Cardiac fibroblast (primary cell): Measurements from ENCODE around the gene SPNS2.
A peak's percentile ranks its signal among the peaks of the same experiment; 100 is the strongest.

Experiments
- DNase-seq, 2 donors: peaks; one replicate each; pipeline versions ENCODE4 v3.0.0 to v3.0.0-alpha.2; 2010; ENCODE audit warnings: low read depth in 2 of 2
- H3K4me3 ChIP-seq, 2 donors: replicated peaks in 1 of 2; 1 replicate in 1 of 2; 2 replicates in 1 of 2; pipeline ENCODE4 v1.5.1; 2011; ENCODE audit warnings: low read depth in 2 of 2, low read length in 2 of 2, mild to moderate bottlenecking in 2 of 2, moderate library complexity in 1 of 2
- TF ChIP-seq, protein P1 (sequence below): IDR thresholded peaks from one replicate; pipeline ENCODE4 v1.5.1; 2011; ENCODE audit warnings: low read depth, mild to moderate bottlenecking, low read length, inconsistent platforms

SPNS2 gene

DNA sequence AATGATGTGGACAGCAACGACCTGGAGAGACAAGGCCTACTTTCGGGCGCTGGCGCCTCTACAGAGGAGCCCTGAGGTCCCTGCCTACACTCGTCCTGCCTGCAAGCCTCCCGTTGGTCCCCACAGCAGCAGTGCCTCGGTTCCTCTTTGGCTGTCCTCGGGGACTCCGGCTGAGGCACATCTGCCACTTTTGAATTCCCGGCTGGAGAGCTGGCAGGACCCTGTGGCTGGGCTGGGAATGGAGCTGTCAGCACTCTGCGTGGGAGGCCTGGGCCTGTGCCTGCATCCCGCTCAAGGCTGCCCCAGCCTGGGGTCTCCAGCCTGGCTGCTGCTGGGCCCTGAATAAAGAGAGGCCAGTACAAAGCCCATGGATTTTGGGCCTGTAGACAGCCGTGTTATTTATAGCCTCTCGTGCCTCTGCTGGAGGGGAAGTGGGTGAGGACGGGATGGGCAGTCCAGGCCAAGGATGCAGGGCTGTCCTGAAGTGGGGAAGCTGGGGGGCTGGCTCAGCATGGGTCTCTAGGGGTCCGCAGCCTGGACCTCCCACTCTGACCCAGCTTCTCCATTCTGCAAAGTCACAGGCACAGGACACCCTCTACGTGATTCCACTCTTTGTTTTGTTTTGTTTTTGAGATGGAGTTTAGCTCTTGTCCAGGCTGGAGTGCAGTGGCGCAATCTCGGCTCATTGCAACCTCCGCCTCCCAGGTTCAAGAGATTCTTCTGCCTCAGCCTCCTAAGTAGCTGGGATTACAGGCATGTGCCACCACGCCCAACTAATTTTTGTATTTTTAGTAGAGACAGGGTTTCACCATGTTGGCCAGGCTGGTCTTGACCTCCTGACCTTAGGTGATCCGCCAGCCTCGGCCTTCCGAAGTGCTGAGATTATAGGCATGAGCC is 10.6 kb upstream of the SPNS2 start:
- H3K4me3 ChIP-seq: no peak overlapping the region
- no peak for DNase-seq
- TF ChIP-seq, protein P1, sequence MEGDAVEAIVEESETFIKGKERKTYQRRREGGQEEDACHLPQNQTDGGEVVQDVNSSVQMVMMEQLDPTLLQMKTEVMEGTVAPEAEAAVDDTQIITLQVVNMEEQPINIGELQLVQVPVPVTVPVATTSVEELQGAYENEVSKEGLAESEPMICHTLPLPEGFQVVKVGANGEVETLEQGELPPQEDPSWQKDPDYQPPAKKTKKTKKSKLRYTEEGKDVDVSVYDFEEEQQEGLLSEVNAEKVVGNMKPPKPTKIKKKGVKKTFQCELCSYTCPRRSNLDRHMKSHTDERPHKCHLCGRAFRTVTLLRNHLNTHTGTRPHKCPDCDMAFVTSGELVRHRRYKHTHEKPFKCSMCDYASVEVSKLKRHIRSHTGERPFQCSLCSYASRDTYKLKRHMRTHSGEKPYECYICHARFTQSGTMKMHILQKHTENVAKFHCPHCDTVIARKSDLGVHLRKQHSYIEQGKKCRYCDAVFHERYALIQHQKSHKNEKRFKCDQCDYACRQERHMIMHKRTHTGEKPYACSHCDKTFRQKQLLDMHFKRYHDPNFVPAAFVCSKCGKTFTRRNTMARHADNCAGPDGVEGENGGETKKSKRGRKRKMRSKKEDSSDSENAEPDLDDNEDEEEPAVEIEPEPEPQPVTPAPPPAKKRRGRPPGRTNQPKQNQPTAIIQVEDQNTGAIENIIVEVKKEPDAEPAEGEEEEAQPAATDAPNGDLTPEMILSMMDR: no peak

GRCh38 chr17:4488989-4489595 is 9.6 kb upstream of the SPNS2 start:
- DNase-seq: no peak
- TF ChIP-seq, protein P1: no peak
- H3K4me3 ChIP-seq: no peak overlapping the region

GRCh38 chr17:4490109-4490591 is 8.5 kb upstream of the SPNS2 start:
- TF ChIP-seq, protein P1: no peak
- H3K4me3 ChIP-seq: no peak overlapping the region
- DNase-seq: no peak

- H3K4me3 ChIP-seq: no peak overlapping the region
- TF ChIP-seq, protein P1: no peak
- no peak for DNase-seq
These were observed 8.0 kb upstream of the SPNS2 start for GRCh38 chr17:4490637-4491061.

GRCh38 chr17:4492721-4493561 is 5.7 kb upstream of the SPNS2 start:
- TF ChIP-seq, protein P1: no peak
- peak; percentile 30 to 39 for DNase-seq

DNA sequence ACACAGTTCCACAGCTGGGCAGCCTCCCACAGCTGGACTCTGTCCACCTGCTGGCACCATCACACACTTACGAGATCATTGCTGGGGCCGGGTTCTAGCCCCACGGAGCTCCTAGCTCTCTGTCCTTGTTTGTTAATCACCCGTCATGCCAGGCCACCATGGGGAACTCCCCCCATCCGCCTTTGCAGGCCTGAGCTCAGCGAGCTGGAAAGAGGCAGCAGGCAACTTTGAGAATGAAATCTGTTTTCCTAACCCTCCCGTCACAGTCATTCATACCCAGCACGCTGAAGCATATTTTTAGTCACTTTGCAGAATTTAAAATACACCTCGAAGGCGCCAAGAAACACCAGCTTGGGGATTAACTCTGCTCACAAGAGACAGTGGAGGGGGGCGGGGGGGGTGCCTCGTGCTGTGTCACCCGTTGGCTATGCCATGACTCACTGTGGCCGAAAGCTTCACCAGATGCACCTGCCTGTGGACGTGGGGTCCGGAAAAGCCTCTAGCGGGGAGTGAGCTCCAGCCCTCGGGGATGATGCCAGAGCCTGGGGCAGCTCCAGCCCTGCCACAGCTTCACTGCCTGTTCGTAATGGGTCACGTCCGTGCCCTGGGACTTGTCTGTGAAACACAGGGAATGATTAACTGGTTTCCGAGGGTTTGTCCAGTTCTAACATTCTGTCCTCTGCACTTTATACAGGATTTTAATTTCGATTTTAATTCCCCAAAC is 1.4 kb upstream of the SPNS2 start:
- H3K4me3 ChIP-seq: no peak overlapping the region
- TF ChIP-seq, protein P1: no peak
- peak in 1 of 2 donors; percentile 18 for DNase-seq

More at GRCh38 chr17:4492721-4493561, 5.7 kb upstream of the SPNS2 start:
- no peak overlapping the region for H3K4me3 ChIP-seq
